HEK293 (cell line): Measurements from ENCODE around the gene PHRF1.

Experiments used
- CTCF ChIA-PET: fragments of 350-600 bp; formaldehyde crosslinking; extraction: SDS; loops from one replicate; lab custom pipeline; 2021; ENCODE audit warnings: antibody characterized with exemption; lab: Yijun Ruan, JAX
- POLR2A ChIA-PET: fragments of 300-600 bp; formaldehyde crosslinking; extraction: SDS; loops from one replicate; lab custom pipeline; 2020; ENCODE audit warnings: antibody characterized with exemption, inconsistent platforms; lab: Yijun Ruan, JAX
- H3K27ac ChIP-seq: fragments of 200-500 bp; sonication (Bioruptor generic); 2 replicates; pipeline ENCODE4 v1.5.1; 2014; ENCODE audit warnings: low read depth, low read length, control low read depth, inconsistent platforms; ENCODE audit errors: extremely low read depth
- H3K36me3 ChIP-seq, 2 experiments: fragments of 200-500 bp in 1 of 2; sonication (Bioruptor generic) in 1 of 2; 1 replicate in 1 of 2; 2 replicates in 1 of 2; pipeline ENCODE4 v1.5.1; 2014 to 2017; ENCODE audit warnings: inconsistent platforms in 2 of 2, low read length in 2 of 2; ENCODE audit not compliant: control insufficient read depth in 2 of 2, insufficient read depth in 1 of 2
- H3K4me1 ChIP-seq: fragments of 200-500 bp; sonication (Bioruptor generic); 2 replicates; pipeline ENCODE4 v1.5.1; 2014; ENCODE audit warnings: mild to moderate bottlenecking, low read length, inconsistent platforms; ENCODE audit not compliant: control insufficient read depth, insufficient read depth
- H3K4me3 ChIP-seq: 2 replicates; pipeline ENCODE4 v1.5.1; 2011; ENCODE audit warnings: low read depth, mild to moderate bottlenecking, control low read depth, low read length, moderate library complexity
- H3K9me3 ChIP-seq: fragments of 200-500 bp; sonication (Bioruptor generic); 2 replicates; pipeline ENCODE4 v1.5.1; 2014; ENCODE audit warnings: low read depth, low read length, inconsistent platforms; ENCODE audit not compliant: control insufficient read depth, insufficient read depth
- HIC1 ChIP-seq: fragments of 450-650 bp; formaldehyde crosslinking; IDR thresholded peaks from 2 replicates; pipeline ENCODE4 v1.5.1; 2016; ENCODE audit warnings: missing biosample characterization, missing genetic modification characterization
- KLF9 ChIP-seq: fragments of 450-650 bp; formaldehyde crosslinking; IDR thresholded peaks from 2 replicates; pipeline ENCODE4 v1.5.1; 2016; ENCODE audit warnings: missing biosample characterization, missing genetic modification characterization, low read depth
- ZBTB48 ChIP-seq: fragments of 450-650 bp; formaldehyde crosslinking; IDR thresholded peaks from 2 replicates; pipeline ENCODE4 v1.5.1; 2016; ENCODE audit warnings: missing biosample characterization, missing genetic modification characterization
- ZFHX2 ChIP-seq: fragments of 450-650 bp; formaldehyde crosslinking; conservative IDR thresholded peaks from 2 replicates; pipeline ENCODE4 v1.5.1; 2016; ENCODE audit warnings: missing biosample characterization, missing genetic modification characterization
- ZNF132 ChIP-seq: fragments of 450-650 bp; formaldehyde crosslinking; IDR thresholded peaks from 2 replicates; pipeline ENCODE4 v1.5.1; 2017; ENCODE audit warnings: missing biosample characterization, missing genetic modification characterization, borderline replicate concordance
- ZNF146 ChIP-seq: fragments of 450-650 bp; formaldehyde crosslinking; IDR thresholded peaks from 2 replicates; pipeline ENCODE4 v1.5.1; 2016; ENCODE audit warnings: missing biosample characterization, missing genetic modification characterization
- ZNF175 ChIP-seq: fragments of 450-650 bp; formaldehyde crosslinking; IDR thresholded peaks from 2 replicates; pipeline ENCODE4 v1.5.1; 2016; ENCODE audit warnings: missing biosample characterization, missing genetic modification characterization
- ZNF341 ChIP-seq: fragments of 450-650 bp; formaldehyde crosslinking; IDR thresholded peaks from 2 replicates; pipeline ENCODE4; 2016; ENCODE audit warnings: low read depth, missing biosample characterization, missing genetic modification characterization
- ZNF366 ChIP-seq: fragments of 450-650 bp; formaldehyde crosslinking; conservative IDR thresholded peaks from 2 replicates; pipeline ENCODE4 v1.5.1; 2016; ENCODE audit warnings: missing biosample characterization, missing genetic modification characterization
- ZNF37A ChIP-seq: fragments of 450-650 bp; IDR thresholded peaks from 2 replicates; pipeline ENCODE4 v1.5.1; 2018; ENCODE audit warnings: missing biosample characterization, missing genetic modification characterization
- ZNF433 ChIP-seq: fragments of 450-650 bp; formaldehyde crosslinking; IDR thresholded peaks from 2 replicates; pipeline ENCODE4 v1.5.1; 2016; ENCODE audit warnings: missing biosample characterization, missing genetic modification characterization, low read depth
- ZNF48 ChIP-seq: fragments of 450-650 bp; formaldehyde crosslinking; IDR thresholded peaks from 2 replicates; pipeline ENCODE4 v1.5.1; 2016; ENCODE audit warnings: missing biosample characterization, missing genetic modification characterization
- ZNF558 ChIP-seq: fragments of 450-650 bp; formaldehyde crosslinking; IDR thresholded peaks from 2 replicates; pipeline ENCODE4 v1.5.1; 2016; ENCODE audit warnings: missing biosample characterization, missing genetic modification characterization
- ZNF658 ChIP-seq: fragments of 450-650 bp; formaldehyde crosslinking; IDR thresholded peaks from 2 replicates; pipeline ENCODE4; 2016; ENCODE audit warnings: missing biosample characterization, missing genetic modification characterization
- ZNF670 ChIP-seq: fragments of 450-650 bp; formaldehyde crosslinking; IDR thresholded peaks from 2 replicates; pipeline ENCODE4 v1.5.1; 2016; ENCODE audit warnings: missing biosample characterization, missing genetic modification characterization, low read depth
- ZNF837 ChIP-seq: fragments of 450-650 bp; formaldehyde crosslinking; IDR thresholded peaks from 2 replicates; pipeline ENCODE4 v1.5.1; 2016; ENCODE audit warnings: missing biosample characterization, missing genetic modification characterization
- ZSCAN30 ChIP-seq: fragments of 450-650 bp; IDR thresholded peaks from 2 replicates; pipeline ENCODE4 v1.5.1; 2018; ENCODE audit warnings: missing biosample characterization, mild to moderate bottlenecking, missing genetic modification characterization, moderate library complexity
- TF ChIP-seq, protein P1 (sequence below): fragments of 450-650 bp; formaldehyde crosslinking; IDR thresholded peaks from 2 replicates; pipeline ENCODE4 v1.5.1; 2016; ENCODE audit warnings: missing biosample characterization, missing genetic modification characterization, borderline replicate concordance
- TF ChIP-seq, protein P2 (sequence below): fragments of 450-650 bp; formaldehyde crosslinking; IDR thresholded peaks from 2 replicates; pipeline ENCODE4 v1.5.1; 2017; ENCODE audit warnings: missing biosample characterization, missing genetic modification characterization

The PHRF1 gene

DNA sequence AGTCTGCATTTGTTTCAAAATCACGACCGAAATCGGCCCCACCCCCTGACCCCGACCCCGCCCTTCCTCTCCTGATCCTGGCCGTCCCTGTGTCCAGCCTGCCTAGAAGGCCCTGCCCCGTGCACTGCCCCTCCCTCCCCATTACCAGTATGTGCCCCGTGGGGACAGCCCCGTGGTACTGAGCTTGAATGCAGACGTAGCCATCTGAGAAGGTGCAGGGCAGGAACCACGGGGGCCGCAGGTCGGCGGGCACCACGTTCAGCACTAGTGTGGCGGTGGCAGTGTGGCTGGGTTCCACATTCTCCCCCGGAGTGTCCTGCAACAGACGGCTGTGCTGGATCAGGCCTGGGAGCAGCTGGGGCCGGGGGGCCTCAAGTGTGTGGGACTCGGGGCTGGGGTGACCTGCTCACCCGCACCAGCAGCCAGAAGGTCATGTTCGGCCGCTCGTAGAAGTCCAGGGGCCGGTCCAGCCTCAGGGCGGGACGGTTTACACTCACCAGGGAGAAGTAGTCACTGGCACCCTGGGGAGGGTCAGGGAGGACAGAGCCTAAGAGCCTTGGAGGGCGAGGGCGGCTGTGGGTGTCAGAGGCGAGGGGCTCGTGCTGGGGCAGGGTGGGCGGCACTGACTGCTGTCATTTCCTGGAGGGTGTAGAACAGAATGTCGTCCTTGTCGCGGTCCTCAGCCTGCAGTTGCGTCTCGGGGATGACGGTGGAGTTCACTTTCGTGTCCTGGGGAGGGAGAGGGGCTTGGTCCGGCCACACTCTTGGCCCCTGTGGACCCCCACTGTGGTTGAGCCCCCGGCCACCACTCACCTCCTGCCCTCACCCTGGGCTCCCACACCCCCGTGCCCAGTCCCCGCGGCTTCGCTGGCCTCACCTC, 44.9 kb downstream of the PHRF1 start (continued):
- TF ChIP-seq HIC1 (tag by site-specific recombination) = no peak
- no peak for TF ChIP-seq ZNF132 (tag by site-specific recombination)
- no peak for TF ChIP-seq ZNF366
- TF ChIP-seq ZFHX2 (tag by site-specific recombination) = peak; percentile 52
- no peak for TF ChIP-seq ZBTB48
- no peak for TF ChIP-seq ZNF433 (tag by site-specific recombination)
- no peak for TF ChIP-seq ZNF341 (tag by site-specific recombination)
- no peak for TF ChIP-seq ZNF558
- TF ChIP-seq ZNF670 = no peak

GRCh38 chr11:621838-622237, 45.6 kb downstream of the PHRF1 start:
- Histone ChIP-seq H3K9me3 (no peaks in the 10 kb centered on the region), H3K27ac (no peak overlapping the region), H3K4me3 (no peak overlapping the region)
- CTCF ChIA-PET = interaction anchor here (0.6 kb wide), 1 partner anchor 112 kb away, joined by 3 read pairs; no protein-coding TSS in a partner anchor
- no peak for TF ChIP-seq ZNF37A (tag by site-specific recombination)
- no peak for TF ChIP-seq ZNF837
- TF ChIP-seq ZNF658 (tag by site-specific recombination) = no peak
- no peak for TF ChIP-seq KLF9
- TF ChIP-seq ZSCAN30 (tag by site-specific recombination) = no peak
- TF ChIP-seq ZBTB48 = no peak
- no peak for TF ChIP-seq ZNF146
- TF ChIP-seq, protein P1, sequence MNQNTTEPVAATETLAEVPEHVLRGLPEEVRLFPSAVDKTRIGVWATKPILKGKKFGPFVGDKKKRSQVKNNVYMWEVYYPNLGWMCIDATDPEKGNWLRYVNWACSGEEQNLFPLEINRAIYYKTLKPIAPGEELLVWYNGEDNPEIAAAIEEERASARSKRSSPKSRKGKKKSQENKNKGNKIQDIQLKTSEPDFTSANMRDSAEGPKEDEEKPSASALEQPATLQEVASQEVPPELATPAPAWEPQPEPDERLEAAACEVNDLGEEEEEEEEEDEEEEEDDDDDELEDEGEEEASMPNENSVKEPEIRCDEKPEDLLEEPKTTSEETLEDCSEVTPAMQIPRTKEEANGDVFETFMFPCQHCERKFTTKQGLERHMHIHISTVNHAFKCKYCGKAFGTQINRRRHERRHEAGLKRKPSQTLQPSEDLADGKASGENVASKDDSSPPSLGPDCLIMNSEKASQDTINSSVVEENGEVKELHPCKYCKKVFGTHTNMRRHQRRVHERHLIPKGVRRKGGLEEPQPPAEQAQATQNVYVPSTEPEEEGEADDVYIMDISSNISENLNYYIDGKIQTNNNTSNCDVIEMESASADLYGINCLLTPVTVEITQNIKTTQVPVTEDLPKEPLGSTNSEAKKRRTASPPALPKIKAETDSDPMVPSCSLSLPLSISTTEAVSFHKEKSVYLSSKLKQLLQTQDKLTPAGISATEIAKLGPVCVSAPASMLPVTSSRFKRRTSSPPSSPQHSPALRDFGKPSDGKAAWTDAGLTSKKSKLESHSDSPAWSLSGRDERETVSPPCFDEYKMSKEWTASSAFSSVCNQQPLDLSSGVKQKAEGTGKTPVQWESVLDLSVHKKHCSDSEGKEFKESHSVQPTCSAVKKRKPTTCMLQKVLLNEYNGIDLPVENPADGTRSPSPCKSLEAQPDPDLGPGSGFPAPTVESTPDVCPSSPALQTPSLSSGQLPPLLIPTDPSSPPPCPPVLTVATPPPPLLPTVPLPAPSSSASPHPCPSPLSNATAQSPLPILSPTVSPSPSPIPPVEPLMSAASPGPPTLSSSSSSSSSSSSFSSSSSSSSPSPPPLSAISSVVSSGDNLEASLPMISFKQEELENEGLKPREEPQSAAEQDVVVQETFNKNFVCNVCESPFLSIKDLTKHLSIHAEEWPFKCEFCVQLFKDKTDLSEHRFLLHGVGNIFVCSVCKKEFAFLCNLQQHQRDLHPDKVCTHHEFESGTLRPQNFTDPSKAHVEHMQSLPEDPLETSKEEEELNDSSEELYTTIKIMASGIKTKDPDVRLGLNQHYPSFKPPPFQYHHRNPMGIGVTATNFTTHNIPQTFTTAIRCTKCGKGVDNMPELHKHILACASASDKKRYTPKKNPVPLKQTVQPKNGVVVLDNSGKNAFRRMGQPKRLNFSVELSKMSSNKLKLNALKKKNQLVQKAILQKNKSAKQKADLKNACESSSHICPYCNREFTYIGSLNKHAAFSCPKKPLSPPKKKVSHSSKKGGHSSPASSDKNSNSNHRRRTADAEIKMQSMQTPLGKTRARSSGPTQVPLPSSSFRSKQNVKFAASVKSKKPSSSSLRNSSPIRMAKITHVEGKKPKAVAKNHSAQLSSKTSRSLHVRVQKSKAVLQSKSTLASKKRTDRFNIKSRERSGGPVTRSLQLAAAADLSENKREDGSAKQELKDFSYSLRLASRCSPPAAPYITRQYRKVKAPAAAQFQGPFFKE (tag by site-specific recombination) = no peak
- no peak for TF ChIP-seq ZNF48
- no peak for TF ChIP-seq ZNF175 (tag by site-specific recombination)
- TF ChIP-seq, protein P2, sequence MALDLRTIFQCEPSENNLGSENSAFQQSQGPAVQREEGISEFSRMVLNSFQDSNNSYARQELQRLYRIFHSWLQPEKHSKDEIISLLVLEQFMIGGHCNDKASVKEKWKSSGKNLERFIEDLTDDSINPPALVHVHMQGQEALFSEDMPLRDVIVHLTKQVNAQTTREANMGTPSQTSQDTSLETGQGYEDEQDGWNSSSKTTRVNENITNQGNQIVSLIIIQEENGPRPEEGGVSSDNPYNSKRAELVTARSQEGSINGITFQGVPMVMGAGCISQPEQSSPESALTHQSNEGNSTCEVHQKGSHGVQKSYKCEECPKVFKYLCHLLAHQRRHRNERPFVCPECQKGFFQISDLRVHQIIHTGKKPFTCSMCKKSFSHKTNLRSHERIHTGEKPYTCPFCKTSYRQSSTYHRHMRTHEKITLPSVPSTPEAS (tag by site-specific recombination) = no peak
- TF ChIP-seq, all 188 proteins: peak for 0
- peaks cover 0 to 13% of the 10 kb centered on the region in 2 experiments; a peak in 1 of 3 replicates for H3K36me3 ChIP-seq
- POLR2A ChIA-PET = no interaction called here
- no peaks in the 10 kb centered on the region for H3K4me1 ChIP-seq
